ENCODE data around the gene TUB.

GRCh38 chr11:8105133-8105532, 24.1 kb downstream of the TUB start:
- no peak for TF ChIP-seq CTCF (IDR thresholded peaks at IDR 0.05)
- TF ChIP-seq EZH2 (IDR thresholded peaks at IDR 0.05; ENCODE audit: borderline replicate concordance, insufficient read depth, low read depth, low read length, poor library complexity, severe bottlenecking), result no peak

Data from B cell (primary cell).